HepG2 (cell line): ENCODE measurements around the gene MED13L. TPM values are rescaled to one million over a fixed set of nuclear protein-coding genes. Genes with fewer than 3 reads are reported as not detected.

Source experiments
- ATAC-seq: fragments of 200-7000 bp; cut with Tn5 transposase; 3 replicates; pipeline ENCODE4 v1.9.1; 2020; ENCODE audit warnings: mild to moderate bottlenecking, moderate library complexity
- BruUV-seq: library from RNA; stranded (reverse); fragments of 400-500 nt; replicated peaks from 2 replicates; lab custom pipeline; 2021; lab: Mats Ljungman, UMichigan
- CTCF ChIA-PET: fragments of 300-600 bp; formaldehyde crosslinking; extraction: SDS; loops from one replicate; lab custom pipeline; 2021; ENCODE audit warnings: low total read pairs, inconsistent platforms, low intra/inter-chr PET ratio; lab: Yijun Ruan, JAX
- POLR2A ChIA-PET: fragments of 350-600 bp; sonication (Branson Sonifier 250); formaldehyde crosslinking; loops from one replicate; lab custom pipeline; 2020; ENCODE audit warnings: antibody characterized with exemption, inconsistent platforms; lab: Yijun Ruan, JAX
- DNase-seq: peaks from one replicate; pipeline ENCODE4 v3.0.0-alpha.2; 2015; ENCODE audit warnings: low spot score
- FAIRE-seq: peaks from 3 replicates; lab custom pipeline; 2011; peaks lifted over from hg19 to GRCh38; lab: Jason Lieb, UNC
- H2AFZ ChIP-seq: one replicate; pipeline ENCODE4 v1.6.1; 2011; ENCODE audit warnings: low read length, inconsistent platforms
- H3K27ac ChIP-seq: fragments of 300-600 bp; 3 replicates; pipeline ENCODE4 v1.8.0; 2011; ENCODE audit warnings: mixed run types, mild to moderate bottlenecking, mixed read lengths, low read length, inconsistent platforms; ENCODE audit not compliant: insufficient read depth; ENCODE audit errors: extremely low read length
- H3K27me3 ChIP-seq, 2 experiments: fragments of 200-600 bp in 1 of 2; 2 replicates in 1 of 2; 3 replicates in 1 of 2; pipeline versions ENCODE4 v1.6.0 to v1.8.0; 2011; ENCODE audit warnings: low read length in 2 of 2, mild to moderate bottlenecking in 2 of 2, moderate library complexity in 2 of 2, inconsistent platforms in 1 of 2; ENCODE audit not compliant: insufficient read depth in 2 of 2, control insufficient read depth in 1 of 2
- H3K36me3 ChIP-seq, 2 experiments: fragments of 200-600 bp in 1 of 2; replicated peaks in 1 of 2; 2 replicates in 1 of 2; 3 replicates in 1 of 2; pipeline versions ENCODE4 v1.5.1 to v1.8.0; 2011; ENCODE audit warnings: low read length in 2 of 2, inconsistent platforms in 1 of 2; ENCODE audit not compliant: insufficient read depth in 2 of 2, control insufficient read depth in 1 of 2
- H3K4me1 ChIP-seq: 2 replicates; pipeline ENCODE4 v1.5.1; 2012; ENCODE audit warnings: low read length, inconsistent platforms; ENCODE audit not compliant: insufficient read depth
- H3K4me2 ChIP-seq: 2 replicates; pipeline ENCODE4 v1.6.0; 2011; ENCODE audit warnings: low read depth, low read length, inconsistent platforms
- H3K4me3 ChIP-seq, 3 experiments: fragments of 200-600 bp in 1 of 3; sonication (generic), shearing (Covaris generic) in 1 of 3; replicated peaks in 1 of 3; 2 replicates each; pipeline ENCODE4 v1.5.1; 2011 to 2016; ENCODE audit warnings: low read length in 3 of 3, inconsistent platforms in 2 of 3, low read depth in 2 of 3, mild to moderate bottlenecking in 2 of 3, control low read depth in 1 of 3, mixed read lengths in 1 of 3; ENCODE audit not compliant: insufficient read depth in 1 of 3
- H3K79me2 ChIP-seq: one replicate; pipeline ENCODE4 v1.6.1; 2011; ENCODE audit warnings: low read length, inconsistent platforms; ENCODE audit not compliant: insufficient read depth
- H3K9ac ChIP-seq: 2 replicates; pipeline ENCODE4 v1.6.0; 2011; ENCODE audit warnings: mild to moderate bottlenecking, low read depth, low read length, inconsistent platforms; ENCODE audit not compliant: insufficient read depth
- H3K9me3 ChIP-seq: 2 replicates; pipeline ENCODE4 v1.5.1; 2012; ENCODE audit warnings: mild to moderate bottlenecking, low read length
- H4K20me1 ChIP-seq: 2 replicates; pipeline ENCODE4 v1.6.0; 2011; ENCODE audit warnings: inconsistent platforms, mild to moderate bottlenecking, low read length, moderate library complexity; ENCODE audit not compliant: insufficient read depth
- PHB2 ChIP-seq: fragments of 450-650 bp; IDR thresholded peaks from 2 replicates; pipeline ENCODE4 v1.6.1; 2018; ENCODE audit not compliant: partially characterized antibody
- SPEN ChIP-seq: sonication (generic); formaldehyde crosslinking; IDR thresholded peaks from 2 replicates; pipeline ENCODE4 v1.5.1; 2020; ENCODE audit warnings: low read depth, mild to moderate bottlenecking, missing genetic modification reagents
- TAF1 ChIP-seq: sonication (generic); formaldehyde crosslinking; IDR thresholded peaks from 2 replicates; pipeline ENCODE4 v1.4.0; 2020; ENCODE audit warnings: missing genetic modification reagents
- TEAD3 ChIP-seq: optimal IDR thresholded peaks from 2 replicates; pipeline ENCODE3; 2016; ENCODE audit warnings: borderline replicate concordance
- ZBTB4 ChIP-seq: sonication (generic); formaldehyde crosslinking; IDR thresholded peaks from 2 replicates; pipeline ENCODE4 v1.4.0; 2020; ENCODE audit warnings: missing genetic modification reagents, mild to moderate bottlenecking, borderline replicate concordance
- ZNF354B ChIP-seq: sonication (generic); formaldehyde crosslinking; IDR thresholded peaks from 2 replicates; pipeline ENCODE4 v1.8.0; 2022; ENCODE audit warnings: mild to moderate bottlenecking, missing genetic modification reagents
- ZNF367 ChIP-seq: sonication (generic); formaldehyde crosslinking; IDR thresholded peaks from 2 replicates; pipeline ENCODE4 v1.4.0; 2020; ENCODE audit warnings: missing genetic modification reagents, borderline replicate concordance
- ZNF501 ChIP-seq: sonication (generic); formaldehyde crosslinking; IDR thresholded peaks from 2 replicates; pipeline ENCODE4 v1.5.1; 2020; ENCODE audit warnings: mild to moderate bottlenecking, moderate library complexity, missing genetic modification reagents
- ZUFSP ChIP-seq: sonication (generic); formaldehyde crosslinking; IDR thresholded peaks from 2 replicates; pipeline ENCODE4 v1.9.0; 2021; ENCODE audit warnings: missing genetic modification reagents, mild to moderate bottlenecking, borderline replicate concordance
- WGBS: methylation state at CpG from one replicate; pipeline ENCODE4 v1.1.6; 2017; ENCODE audit warnings: low lambda C conversion rate; 5-methylcytosine and 5-hydroxymethylcytosine counted together
- in situ Hi-C: cut with HindIII; loops from 2 replicates; pipeline ENCODE4 v1.10.0; 2017; ENCODE audit warnings: low pct_unique_long_range_greater_than_20kb; ENCODE audit not compliant: extremely low pct_ligation_motif_present
- intact Hi-C: fragments of 100-400 bp; cut with micrococcal nuclease; formaldehyde crosslinking; loops from one replicate; pipeline ENCODE4 v1.10.0; 2022; ENCODE audit not compliant: unreplicated experiment
- polyA plus RNA-seq, 8 experiments: library from polyadenylated mRNA; depleted of rRNA in 3 of 8; stranded (reverse) in 7 of 8; unstranded in 1 of 8; fragments of >200 nt; fragmentation: Illumina TruSeq in 4 of 8; extraction: Trizol in 4 of 8; gene quantifications; 2 replicates each; pipeline versions ENCODE4 v1.2.1 to v1.2.3, GENCODE V29; 2011 to 2016; ENCODE audit warnings: low read depth in 4 of 8, missing spikeins in 1 of 8, mixed read lengths in 1 of 8; ENCODE audit not compliant: insufficient read depth in 1 of 8
- total RNA-seq, 5 experiments: library from RNA; depleted of rRNA; stranded (reverse); fragments of >200 nt; fragmentation: Illumina TruSeq; extraction: Trizol; gene quantifications; 2 replicates each; pipeline ENCODE4 v1.2.3, GENCODE V29; 2016; ENCODE audit warnings: low read depth in 1 of 5
- TF ChIP-seq, protein P1 (sequence below): sonication (generic); formaldehyde crosslinking; IDR thresholded peaks from 2 replicates; pipeline ENCODE4 v1.4.0; 2020; ENCODE audit warnings: missing genetic modification reagents; ENCODE audit errors: not compliant biosample characterization
- TF ChIP-seq, protein P2 (sequence below): sonication (generic); formaldehyde crosslinking; IDR thresholded peaks from 2 replicates; pipeline ENCODE4 v1.8.0; 2022; ENCODE audit warnings: missing genetic modification reagents, mild to moderate bottlenecking, moderate library complexity, borderline replicate concordance

Gene MED13L
- total and polyA plus RNA-seq, 2 of the 13 experiments (the other 11 are each of a cell fraction or from before 2014, with no cell fraction given): 24.8 to 38.9 TPM

DNA sequence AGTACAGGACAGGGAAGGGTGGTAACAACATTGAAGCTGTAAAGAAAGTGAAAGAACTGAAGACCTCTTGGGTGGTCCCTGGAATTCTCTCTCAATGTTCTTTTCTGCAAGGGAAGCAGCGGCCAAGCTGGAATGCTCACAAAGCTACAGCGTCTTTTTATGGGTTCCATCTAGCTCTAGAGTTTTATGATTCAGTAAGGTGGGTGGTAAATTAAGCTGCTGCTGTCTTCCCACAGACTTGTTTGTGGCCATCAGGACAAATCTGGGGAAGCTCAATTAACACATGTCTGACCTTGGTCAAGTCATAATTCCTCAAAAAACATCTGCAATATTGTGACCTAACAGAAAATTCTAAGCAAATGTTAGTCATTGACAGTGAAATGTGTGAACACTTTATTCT, 139.1 kb downstream of the MED13L start:
- CTCF ChIA-PET: no interaction called here
- Histone ChIP-seq H3K4me2 (no peak overlapping the region), H3K79me2 (peaks cover 40% of the 10 kb centered on the region), H4K20me1 (peaks cover 11% of the 10 kb centered on the region; the same call in 1 of the 2 replicates), H3K9me3 (no peaks in the 10 kb centered on the region), H3K27me3 (no peaks in the 10 kb centered on the region), H2AFZ (no peak overlapping the region), H3K9ac (no peak overlapping the region), H3K4me1 (peaks cover 37% of the 10 kb centered on the region), H3K27ac (no peak overlapping the region), H3K36me3 (no peaks in the 10 kb centered on the region), H3K4me3 (no peak overlapping the region)
- no TSS peak for BruUV-seq
- no peak for ATAC-seq
- no peak for FAIRE-seq
- no peak for DNase-seq
- POLR2A ChIA-PET: no interaction called here
- 100% methylated on average over 2 of the region's 2 CpGs for WGBS
- intact Hi-C loops: no loop called here
- TF ChIP-seq SPEN (CRISPR knock-in tag): no peak
- TF ChIP-seq TAF1 (CRISPR knock-in tag): no peak
- TF ChIP-seq PHB2: no peak
- TF ChIP-seq, protein P1, sequence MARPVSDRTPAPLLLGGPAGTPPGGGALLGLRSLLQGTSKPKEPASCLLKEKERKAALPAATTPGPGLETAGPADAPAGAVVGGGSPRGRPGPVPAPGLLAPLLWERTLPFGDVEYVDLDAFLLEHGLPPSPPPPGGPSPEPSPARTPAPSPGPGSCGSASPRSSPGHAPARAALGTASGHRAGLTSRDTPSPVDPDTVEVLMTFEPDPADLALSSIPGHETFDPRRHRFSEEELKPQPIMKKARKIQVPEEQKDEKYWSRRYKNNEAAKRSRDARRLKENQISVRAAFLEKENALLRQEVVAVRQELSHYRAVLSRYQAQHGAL (CRISPR knock-in tag): no peak
- no peak for TF ChIP-seq ZUFSP (CRISPR knock-in tag)
- TF ChIP-seq, protein P2, sequence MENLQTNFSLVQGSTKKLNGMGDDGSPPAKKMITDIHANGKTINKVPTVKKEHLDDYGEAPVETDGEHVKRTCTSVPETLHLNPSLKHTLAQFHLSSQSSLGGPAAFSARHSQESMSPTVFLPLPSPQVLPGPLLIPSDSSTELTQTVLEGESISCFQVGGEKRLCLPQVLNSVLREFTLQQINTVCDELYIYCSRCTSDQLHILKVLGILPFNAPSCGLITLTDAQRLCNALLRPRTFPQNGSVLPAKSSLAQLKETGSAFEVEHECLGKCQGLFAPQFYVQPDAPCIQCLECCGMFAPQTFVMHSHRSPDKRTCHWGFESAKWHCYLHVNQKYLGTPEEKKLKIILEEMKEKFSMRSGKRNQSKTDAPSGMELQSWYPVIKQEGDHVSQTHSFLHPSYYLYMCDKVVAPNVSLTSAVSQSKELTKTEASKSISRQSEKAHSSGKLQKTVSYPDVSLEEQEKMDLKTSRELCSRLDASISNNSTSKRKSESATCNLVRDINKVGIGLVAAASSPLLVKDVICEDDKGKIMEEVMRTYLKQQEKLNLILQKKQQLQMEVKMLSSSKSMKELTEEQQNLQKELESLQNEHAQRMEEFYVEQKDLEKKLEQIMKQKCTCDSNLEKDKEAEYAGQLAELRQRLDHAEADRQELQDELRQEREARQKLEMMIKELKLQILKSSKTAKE (CRISPR knock-in tag): no peak
- TF ChIP-seq ZNF501 (CRISPR knock-in tag): no peak
- TF ChIP-seq ZNF367 (CRISPR knock-in tag): no peak
- no peak for TF ChIP-seq ZBTB4 (CRISPR knock-in tag)
- TF ChIP-seq TEAD3 (CRISPR knock-in tag): no peak
- TF ChIP-seq ZNF354B (CRISPR knock-in tag): no peak
- in situ Hi-C loops: no loop called here
